ENCODE measurements around the gene DDX10. TPM values are rescaled to one million over a fixed set of nuclear protein-coding genes. Genes with fewer than 3 reads are reported as not detected.

DDX10 gene
- total and polyA plus RNA-seq, 9 of the 15 experiments (the other 6 are each of a cell fraction or from before 2014, with no cell fraction given) = 33.9 to 94.6 (median 50.7) TPM

DNA sequence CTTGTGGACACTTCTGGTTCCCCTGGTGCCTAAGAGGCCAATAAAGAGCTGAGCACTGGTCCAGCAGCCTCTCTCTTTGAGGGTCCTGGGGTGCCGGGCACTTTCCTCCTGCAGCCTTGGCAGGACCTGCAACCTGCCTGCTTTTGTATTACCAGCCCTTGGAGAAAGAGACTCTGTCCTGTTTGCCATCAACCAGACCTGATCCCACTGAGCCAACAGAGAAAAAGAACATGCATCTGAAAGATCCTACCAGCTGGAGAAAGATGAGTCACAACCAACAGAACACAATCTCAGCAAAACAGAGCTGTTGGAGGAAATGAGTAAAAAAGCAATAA lies 321.0 kb downstream of the DDX10 start:
- Histone ChIP-seq H3K36me3 (ENCODE audit: control insufficient read depth, insufficient read depth, low read length) (no peaks in the 10 kb centered on the region), H3K4me3 (no peak overlapping the region), H3K4me1 (replicated peaks in 1 of 2; ENCODE audit: control insufficient read depth in 2 of 2, insufficient read depth in 2 of 2, low read length in 2 of 2) (no peaks in the 10 kb centered on the region), H3K79me2 (ENCODE audit: control insufficient read depth, insufficient read depth, low read length) (no peaks in the 10 kb centered on the region), H3K9me3 (replicated peaks; ENCODE audit: control insufficient read depth, insufficient read depth, low read depth, low read length) (no peaks in the 10 kb centered on the region), H3K27me3 (ENCODE audit: control insufficient read depth in 2 of 2, insufficient read depth in 2 of 2, low read length in 2 of 2) (no peaks in the 10 kb centered on the region), H4K20me1 (replicated peaks; ENCODE audit: control insufficient read depth, insufficient read depth, low read length) (no peaks in the 10 kb centered on the region; the same call in 1 of the 2 replicates), H3K9ac (ENCODE audit: insufficient read depth in 1 of 2, low read depth in 2 of 2, low read length in 2 of 2) (no peak overlapping the region), H3K9me1 (ENCODE audit: control insufficient read depth, insufficient read depth, low read length) (no peaks in the 10 kb centered on the region), H3K27ac (ENCODE audit: extremely low read depth, low read depth, low read length) (no peak overlapping the region), H3K4me2 (ENCODE audit: insufficient read depth, low read length) (no peak overlapping the region), H2AFZ (ENCODE audit: low read depth, low read length) (no peak overlapping the region)
- in situ Hi-C loops (cut with MboI) (no loop called here), intact Hi-C loops (cut with micrococcal nuclease) (no loop called here)
- ATAC-seq = no peak
- ChIA-PET CTCF (ENCODE audit: low intra/inter-chr PET ratio) (no interaction called here), POLR2A (no interaction called here)
- no TSS peak for BruUV-seq (replicated peaks)
- WGBS (ENCODE audit: insufficient coverage, low coverage, missing lambda C conversion rate) = 0% methylated on average over 1 of the region's 1 CpG
- no peak for FAIRE-seq
- no peak for DNase-seq (ENCODE audit: extremely low read depth in 1 of 4, low spot score in 3 of 4)
- TF ChIP-seq, protein P1, sequence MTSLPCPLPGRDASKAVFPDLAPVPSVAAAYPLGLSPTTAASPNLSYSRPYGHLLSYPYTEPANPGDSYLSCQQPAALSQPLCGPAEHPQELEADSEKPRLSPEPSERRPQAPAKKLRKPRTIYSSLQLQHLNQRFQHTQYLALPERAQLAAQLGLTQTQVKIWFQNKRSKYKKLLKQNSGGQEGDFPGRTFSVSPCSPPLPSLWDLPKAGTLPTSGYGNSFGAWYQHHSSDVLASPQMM (CRISPR knock-in tag; IDR thresholded peaks at IDR 0.05) = no peak
- TF ChIP-seq DMBX1 (CRISPR knock-in tag; IDR thresholded peaks at IDR 0.05; ENCODE audit: borderline replicate concordance) (no peak), GTF2E2 (tag; IDR thresholded peaks at IDR 0.05) (no peak), TGIF2 (CRISPR knock-in tag; IDR thresholded peaks at IDR 0.05) (no peak), NR2C1 (IDR thresholded peaks at IDR 0.05) (no peak), NR2C1 (tag; IDR thresholded peaks at IDR 0.05) (no peak), TARDBP (IDR thresholded peaks at IDR 0.05) (no peak), IFI16 (CRISPR knock-in tag; IDR thresholded peaks at IDR 0.05) (no peak), E2F3 (CRISPR knock-in tag; IDR thresholded peaks at IDR 0.05) (no peak), CTBP1 (IDR thresholded peaks at IDR 0.05; ENCODE audit: borderline replicate concordance) (no peak)
- TF ChIP-seq, protein P2, sequence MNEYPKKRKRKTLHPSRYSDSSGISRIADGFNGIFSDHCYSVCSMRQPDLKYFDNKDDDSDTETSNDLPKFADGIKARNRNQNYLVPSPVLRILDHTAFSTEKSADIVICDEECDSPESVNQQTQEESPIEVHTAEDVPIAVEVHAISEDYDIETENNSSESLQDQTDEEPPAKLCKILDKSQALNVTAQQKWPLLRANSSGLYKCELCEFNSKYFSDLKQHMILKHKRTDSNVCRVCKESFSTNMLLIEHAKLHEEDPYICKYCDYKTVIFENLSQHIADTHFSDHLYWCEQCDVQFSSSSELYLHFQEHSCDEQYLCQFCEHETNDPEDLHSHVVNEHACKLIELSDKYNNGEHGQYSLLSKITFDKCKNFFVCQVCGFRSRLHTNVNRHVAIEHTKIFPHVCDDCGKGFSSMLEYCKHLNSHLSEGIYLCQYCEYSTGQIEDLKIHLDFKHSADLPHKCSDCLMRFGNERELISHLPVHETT (CRISPR knock-in tag; conservative IDR thresholded peaks at IDR 0.05 in 1 of 2, IDR thresholded peaks at IDR 0.05 in 1 of 2) = no peak
- TF ChIP-seq, protein P3, sequence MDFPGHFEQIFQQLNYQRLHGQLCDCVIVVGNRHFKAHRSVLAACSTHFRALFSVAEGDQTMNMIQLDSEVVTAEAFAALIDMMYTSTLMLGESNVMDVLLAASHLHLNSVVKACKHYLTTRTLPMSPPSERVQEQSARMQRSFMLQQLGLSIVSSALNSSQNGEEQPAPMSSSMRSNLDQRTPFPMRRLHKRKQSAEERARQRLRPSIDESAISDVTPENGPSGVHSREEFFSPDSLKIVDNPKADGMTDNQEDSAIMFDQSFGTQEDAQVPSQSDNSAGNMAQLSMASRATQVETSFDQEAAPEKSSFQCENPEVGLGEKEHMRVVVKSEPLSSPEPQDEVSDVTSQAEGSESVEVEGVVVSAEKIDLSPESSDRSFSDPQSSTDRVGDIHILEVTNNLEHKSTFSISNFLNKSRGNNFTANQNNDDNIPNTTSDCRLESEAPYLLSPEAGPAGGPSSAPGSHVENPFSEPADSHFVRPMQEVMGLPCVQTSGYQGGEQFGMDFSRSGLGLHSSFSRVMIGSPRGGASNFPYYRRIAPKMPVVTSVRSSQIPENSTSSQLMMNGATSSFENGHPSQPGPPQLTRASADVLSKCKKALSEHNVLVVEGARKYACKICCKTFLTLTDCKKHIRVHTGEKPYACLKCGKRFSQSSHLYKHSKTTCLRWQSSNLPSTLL (IDR thresholded peaks at IDR 0.05) = no peak
- TF ChIP-seq, protein P4, sequence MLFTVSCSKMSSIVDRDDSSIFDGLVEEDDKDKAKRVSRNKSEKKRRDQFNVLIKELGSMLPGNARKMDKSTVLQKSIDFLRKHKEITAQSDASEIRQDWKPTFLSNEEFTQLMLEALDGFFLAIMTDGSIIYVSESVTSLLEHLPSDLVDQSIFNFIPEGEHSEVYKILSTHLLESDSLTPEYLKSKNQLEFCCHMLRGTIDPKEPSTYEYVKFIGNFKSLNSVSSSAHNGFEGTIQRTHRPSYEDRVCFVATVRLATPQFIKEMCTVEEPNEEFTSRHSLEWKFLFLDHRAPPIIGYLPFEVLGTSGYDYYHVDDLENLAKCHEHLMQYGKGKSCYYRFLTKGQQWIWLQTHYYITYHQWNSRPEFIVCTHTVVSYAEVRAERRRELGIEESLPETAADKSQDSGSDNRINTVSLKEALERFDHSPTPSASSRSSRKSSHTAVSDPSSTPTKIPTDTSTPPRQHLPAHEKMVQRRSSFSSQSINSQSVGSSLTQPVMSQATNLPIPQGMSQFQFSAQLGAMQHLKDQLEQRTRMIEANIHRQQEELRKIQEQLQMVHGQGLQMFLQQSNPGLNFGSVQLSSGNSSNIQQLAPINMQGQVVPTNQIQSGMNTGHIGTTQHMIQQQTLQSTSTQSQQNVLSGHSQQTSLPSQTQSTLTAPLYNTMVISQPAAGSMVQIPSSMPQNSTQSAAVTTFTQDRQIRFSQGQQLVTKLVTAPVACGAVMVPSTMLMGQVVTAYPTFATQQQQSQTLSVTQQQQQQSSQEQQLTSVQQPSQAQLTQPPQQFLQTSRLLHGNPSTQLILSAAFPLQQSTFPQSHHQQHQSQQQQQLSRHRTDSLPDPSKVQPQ (CRISPR knock-in tag; IDR thresholded peaks at IDR 0.05; ENCODE audit: borderline replicate concordance) = no peak
